NOMO-1 treated with dmso at 0.1 percent for 144 hours (cell line): ENCODE measurements around the gene DDO.

ENCODE experiments used
- DNase-seq: peaks from one replicate; lab custom pipeline; 2025; ENCODE audit not compliant: unreplicated experiment; lab: John Stamatoyannopoulos, UW

DDO gene

DNA sequence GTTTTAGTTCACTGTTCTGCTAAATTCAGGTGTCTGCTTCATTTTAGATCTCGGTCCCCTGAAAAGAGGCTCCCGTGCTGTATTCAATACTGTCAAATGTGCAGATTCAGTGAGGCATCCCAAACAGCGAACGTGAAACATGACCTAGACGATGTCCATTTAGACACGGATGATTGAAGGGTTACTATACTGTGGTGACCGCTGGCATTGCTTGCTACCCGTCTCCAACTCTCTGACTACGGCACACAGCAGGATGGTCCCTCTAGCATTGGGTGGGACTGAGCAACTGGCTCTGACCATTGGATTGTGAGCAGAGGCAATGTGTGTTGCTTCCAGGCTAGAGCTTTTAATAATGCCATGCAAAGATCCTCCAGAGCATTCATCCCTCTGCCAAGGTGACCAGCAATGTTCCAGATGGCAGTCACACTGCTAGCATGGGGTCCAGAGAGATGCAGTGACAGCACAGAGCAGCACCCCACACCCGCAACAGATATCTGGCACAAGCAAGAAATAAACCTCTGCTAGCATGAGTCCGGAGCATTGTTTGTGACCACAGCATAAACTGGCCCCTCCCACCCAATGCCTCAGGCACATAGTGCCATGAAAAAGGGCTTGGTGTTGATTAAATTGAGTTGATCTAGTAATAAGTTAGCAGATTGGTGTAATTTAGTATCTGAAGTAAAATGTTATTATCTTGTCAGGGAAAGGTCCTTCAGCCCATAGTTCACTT lies 66.2 kb downstream of the DDO start:
- no peak for DNase-seq

DNA sequence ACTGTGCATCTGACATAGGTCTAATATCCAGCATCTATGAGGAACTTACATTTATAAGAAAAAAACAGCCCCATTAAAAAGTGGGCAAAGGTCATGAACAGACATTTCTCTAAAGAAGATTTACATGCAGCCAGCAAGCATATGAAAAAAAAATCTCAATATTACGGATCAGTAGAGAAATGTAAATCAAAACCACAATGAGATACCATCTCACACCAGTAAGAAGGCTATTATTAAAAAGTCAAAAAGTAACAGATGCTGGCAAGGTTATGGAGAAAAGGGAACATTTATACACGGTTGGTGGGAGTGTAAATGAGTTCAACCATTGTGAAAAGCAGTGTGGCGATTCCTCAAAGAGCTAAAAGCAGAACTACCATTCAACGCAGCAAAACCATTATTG lies 70.3 kb downstream of the DDO start:
- no peak for DNase-seq

DNA sequence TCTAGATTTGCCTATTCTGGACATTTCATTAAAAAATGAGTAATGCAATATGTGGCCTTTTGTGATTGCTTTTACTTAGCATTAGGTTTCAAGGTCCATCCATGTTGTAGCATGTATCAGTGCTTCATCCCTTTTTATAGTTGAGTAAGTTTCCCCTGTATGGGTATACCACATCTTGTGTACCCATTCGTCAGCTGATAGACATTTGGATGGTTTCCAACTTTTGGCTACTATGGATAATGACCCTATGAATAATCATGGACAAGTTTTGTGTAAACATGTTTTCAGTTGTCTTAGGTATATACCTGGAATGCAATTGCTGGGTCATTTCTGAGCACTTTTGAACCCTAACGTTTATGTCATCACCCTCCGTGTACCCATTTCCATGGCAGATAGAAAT lies 72.6 kb downstream of the DDO start:
- DNase-seq = no peak
